Eye (tissue), 1 donor: ENCODE results near the gene IDUA.
"Not testable (repeated sequence)": the region's sequence is repeated elsewhere in the genome, so short reads cannot be mapped to it uniquely, and the experiment has no call there.

Experiments
- DNase-seq: peaks from one replicate; pipeline ENCODE4 v3.0.0-alpha.2; 2015

The IDUA gene

DNA sequence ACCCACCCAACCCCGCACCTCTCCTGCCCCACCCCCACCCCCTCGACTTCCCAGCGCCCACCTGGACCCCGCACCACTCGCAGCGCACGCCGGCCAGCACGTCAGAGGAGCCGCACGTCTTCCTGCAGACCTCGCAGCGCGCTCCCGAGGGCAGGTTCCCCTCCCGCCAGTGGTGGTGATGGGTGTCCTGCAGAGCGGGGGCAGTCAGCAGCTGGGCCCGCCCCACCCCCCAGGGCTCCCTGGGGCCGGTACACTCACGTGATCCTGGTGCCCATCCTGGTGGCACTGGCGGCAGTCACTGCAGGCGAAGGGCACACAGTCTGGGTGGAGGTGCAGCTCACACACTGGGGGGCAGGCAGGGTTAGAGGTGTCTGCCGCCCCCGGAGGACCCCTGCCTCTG lies 18.6 kb upstream of the IDUA start:
- no peak for DNase-seq

DNA sequence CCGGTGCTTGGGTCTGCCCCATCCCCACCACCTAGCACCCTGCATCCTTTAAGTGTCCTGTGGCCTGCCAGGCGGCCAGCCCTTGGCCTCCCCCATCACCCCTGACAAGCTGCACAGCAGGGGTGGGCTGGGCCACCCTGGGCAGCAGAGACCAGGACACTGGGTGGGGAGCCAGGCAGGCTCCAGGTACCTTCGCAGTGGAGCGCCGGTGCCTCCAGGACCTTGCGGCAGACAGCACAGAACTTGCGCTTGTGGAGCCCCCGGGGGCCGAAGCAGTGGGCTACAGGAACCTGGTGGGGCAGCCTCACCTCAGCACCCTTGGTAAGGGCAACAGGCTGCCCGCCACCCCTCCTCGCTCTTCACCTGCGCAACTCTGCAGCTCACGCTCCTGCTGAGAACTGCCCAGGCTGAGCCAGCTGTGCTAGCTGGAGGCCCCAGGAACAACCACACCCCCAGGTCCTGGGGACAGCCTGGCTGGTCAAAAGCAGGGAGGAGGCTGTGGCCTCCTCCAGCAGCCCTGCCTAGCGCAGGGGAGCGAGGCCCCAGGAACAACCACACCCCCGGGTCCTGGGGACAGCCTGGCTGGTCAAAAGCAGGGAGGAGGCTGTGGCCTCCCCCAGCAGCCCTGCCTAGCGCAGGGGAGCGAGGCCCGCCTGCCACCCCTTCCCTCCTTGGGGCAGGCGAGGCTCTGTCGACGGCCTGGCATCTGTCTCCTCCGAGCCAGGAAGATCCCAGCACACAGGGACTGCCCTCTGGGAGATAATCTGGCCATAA lies 18.0 kb upstream of the IDUA start:
- DNase-seq, result no peak

DNA sequence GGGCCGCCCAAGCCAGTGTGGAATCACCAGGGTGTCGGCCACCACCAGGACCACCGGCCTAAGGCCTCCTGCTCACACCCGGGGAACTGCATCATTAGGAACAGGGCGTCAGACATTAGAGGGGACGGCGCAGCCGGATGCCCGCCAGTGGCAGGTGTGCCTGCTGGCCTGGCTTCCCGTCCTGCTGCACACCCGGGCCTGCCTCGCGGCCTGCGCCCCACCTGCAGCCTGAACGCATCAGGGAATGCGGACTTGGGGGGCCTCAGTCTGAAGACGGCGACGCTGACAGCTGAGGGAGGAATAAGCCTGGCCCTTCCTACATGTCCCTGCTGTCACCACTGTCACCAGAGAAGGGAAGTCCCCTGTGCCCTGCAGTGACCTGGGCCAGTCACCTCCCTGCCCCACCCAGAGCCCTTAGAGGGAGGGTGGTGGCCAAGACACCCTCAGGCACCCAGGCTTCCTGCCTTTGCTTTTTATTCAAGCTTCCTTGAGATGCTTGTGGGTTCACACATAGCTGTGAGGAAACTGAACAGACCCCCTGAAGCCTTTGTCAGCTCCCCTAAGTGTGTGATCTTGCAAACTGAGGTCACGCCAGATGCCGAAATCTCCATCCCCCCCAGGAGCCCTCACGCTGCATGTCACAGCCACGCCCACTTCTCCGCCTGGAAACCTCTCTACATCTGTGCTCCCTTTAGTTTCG lies 16.6 kb upstream of the IDUA start:
- no peak for DNase-seq

DNA sequence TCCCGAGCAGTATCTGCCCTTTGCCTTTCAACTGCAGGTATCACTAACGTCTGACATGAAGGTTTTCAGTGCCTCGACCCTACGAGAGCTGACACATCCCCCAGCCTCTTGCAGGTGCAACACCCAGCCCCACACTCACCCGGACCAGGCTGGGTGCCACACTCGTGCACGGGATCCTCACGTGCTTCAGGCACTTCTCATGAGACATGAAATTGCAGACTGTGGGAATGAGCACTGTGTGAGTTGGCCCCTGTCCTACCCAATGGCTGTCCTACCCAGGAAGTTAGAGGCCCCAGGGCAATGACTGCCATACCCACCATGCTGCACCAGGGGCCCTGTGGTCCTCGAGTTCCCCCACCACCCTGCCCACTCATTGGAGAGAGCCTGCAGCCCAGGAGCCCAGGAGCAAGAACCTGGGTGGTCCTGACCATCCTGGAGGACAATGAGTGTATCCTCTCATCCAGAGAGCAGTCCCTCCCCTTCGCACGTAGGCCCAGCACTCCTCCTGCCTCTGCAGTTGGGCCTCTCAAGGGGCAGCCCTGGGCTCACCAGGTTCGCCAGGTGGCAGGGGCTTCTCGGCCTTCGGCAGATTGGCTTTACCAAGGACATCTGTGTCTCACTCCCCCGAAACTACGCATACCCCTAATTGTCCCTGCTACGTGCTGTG lies 15.9 kb upstream of the IDUA start:
- DNase-seq, result no peak

DNA sequence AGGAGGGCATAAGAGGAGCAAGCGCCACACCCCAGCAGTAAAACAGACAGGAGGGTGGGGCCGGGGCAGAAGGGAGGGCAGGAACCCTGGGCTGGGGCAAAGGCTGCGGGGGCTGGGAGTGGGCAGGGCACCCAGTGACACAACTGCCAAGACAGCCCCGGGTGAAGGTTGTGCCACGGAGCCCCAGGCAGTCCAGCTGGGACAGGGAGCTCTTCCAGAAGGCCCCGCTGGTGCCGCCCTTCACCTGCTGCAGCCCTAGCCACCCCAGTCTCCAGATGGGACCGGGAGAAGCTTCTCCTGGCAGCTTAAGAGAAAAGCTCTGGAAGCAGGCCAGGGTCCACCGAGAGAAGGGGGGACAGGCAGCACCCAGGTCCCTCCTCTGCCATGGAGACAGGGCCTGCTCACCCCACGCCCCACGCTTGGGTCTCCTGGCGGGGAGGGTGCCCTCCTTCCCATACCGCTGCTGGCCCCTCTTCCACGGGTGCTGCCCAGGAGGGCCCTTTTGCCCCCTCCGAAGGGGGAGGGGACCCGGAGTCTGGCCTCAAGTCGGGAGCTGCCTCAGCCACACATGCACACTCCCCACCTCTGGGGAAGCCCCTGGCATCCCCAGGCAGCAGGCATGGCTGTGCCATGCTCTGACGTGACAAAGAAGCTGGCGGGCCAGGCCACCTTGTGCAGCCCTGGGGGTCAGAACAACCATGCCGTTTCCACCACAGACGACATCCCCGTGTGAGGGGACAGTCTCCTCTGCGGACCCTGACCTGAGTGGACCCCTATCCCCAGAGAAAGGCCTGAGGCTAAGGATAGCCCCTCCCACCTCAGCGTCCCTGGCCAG lies 15.0 kb upstream of the IDUA start:
- DNase-seq, result no peak

DNA sequence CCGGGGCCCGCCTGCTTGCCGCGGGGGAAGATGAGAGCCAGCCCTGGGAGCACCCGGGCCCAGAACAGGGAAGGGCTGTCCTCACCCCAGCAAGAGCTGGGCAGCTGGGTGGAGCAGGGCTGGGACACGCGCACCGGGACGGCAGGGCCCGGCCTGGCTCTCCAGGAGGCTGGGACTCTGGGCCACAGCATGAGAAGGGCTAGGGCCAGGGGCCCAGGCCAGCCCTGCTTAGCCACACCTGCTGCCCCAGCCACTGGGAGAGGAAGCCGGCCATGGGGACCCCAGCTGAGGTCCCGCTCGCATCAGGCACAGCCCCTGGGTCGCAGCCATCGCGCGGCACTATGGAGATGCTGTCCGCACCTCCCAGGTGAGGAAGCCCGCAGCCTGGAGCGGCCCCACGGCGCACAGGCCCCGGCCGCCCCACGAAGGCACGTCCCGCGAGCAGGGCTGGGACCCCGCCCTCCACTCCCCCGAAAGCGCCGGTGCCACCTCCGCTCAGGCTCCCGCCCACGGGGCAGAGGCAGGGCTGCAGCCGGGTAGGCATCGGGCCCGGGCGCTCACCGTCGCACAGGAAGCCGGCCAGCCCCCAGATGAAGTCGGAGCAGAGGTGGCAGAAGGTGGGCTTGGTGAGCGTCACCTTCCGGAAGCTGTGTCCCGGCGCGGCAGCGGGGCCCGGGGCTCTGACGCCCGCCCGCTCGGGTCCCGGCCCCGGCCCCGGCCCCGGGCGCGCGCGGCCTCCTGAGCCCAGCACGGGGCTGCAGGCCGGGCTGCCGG lies 14.0 kb upstream of the IDUA start:
- peak; percentile 53 for DNase-seq

DNA sequence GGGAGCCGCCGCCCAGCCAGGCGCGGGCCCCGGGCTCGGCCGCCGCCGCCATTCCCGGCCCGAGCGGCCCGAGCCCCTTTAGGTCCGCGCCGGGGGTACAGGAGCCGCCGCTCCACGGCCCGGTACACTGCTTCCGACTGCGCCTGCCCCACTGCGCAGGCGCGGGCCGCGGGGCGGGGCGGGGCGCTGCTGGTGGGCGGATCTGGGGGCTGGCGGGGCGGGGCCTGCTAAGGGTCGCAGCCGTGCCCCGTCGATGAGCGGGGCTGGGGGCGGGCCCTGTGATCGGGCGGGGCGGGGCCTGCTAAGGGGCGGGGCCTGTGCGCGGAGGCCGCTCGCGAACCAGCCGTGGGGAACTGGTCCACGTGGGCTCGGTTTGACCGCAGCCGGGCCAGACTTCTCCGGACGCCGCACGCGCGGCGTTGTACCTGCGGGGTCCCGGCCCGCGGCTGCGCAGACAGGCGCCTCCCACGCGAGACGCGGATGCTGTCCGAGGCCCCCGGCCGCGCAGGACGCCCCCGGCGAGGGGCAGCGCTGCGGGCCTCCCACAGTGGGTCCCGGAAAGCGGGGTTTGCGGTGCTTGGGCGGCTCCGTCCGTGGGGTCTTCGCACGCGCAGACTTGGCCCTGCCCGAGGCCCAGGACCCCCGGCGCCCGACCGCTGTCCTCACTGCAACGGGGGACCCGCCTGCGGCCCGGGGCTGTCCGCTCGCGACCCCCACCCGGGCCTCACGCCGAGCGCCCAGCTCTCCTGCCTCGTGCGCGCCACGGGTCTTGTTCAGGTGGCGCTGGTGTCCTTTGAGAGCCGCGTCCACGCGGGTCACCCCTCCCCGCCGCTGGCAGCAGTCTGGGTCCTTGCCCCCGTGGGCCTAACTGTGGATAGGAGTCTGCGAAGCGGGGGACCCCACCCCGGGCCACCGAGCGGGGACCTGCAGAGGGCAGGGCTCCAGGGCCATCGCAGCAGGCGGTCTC lies 13.1 kb upstream of the IDUA start, which contains the start of gene DGKQ:
TSS of gene DGKQ (minus strand) at position 139 of the 967 bp plus-strand sequence. CDS start at position 52, 87 bp downstream.
- DNase-seq, result peak; percentile 93

DNA sequence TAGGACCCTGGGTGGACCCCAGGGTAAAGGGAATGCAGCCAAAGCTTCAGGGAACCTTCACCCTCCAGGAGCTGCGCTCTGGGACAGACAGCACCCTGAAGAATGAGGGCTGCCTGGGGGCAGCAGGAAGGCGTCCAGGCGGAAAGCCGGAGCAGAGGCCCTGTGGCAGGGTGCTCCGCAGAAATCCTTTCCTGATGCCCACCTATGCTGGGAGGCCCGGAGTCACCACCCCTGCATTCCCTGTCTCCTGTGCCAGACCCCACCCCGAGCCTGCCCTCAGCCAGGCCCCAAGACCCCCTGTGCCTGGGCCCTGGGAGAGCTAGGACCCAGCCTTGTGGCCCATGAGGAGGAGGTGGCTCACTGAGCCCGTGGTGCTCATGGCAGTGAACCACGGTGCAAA lies 12.2 kb upstream of the IDUA start:
- no peak for DNase-seq

DNA sequence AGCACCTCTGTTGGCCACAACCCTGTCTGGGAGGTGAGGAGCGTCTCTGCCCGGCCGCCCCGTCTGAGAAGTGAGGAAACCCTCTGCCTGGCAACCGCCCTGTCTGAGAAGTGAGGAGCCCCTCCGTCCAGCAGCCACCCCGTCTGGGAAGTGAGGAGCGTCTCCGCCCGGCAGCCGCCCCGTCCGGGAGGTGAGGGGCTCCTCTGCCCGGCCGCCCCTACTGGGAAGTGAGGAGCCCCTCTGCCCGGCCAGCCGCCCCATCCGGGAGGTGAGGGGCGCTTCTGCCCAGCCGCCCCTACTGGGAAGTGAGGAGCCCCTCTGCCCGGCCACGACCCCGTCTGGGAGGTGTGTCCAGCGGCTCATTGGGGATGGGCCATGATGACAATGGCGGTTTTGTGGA lies 10.8 kb upstream of the IDUA start:
- not testable (repeated sequence) for DNase-seq

DNA sequence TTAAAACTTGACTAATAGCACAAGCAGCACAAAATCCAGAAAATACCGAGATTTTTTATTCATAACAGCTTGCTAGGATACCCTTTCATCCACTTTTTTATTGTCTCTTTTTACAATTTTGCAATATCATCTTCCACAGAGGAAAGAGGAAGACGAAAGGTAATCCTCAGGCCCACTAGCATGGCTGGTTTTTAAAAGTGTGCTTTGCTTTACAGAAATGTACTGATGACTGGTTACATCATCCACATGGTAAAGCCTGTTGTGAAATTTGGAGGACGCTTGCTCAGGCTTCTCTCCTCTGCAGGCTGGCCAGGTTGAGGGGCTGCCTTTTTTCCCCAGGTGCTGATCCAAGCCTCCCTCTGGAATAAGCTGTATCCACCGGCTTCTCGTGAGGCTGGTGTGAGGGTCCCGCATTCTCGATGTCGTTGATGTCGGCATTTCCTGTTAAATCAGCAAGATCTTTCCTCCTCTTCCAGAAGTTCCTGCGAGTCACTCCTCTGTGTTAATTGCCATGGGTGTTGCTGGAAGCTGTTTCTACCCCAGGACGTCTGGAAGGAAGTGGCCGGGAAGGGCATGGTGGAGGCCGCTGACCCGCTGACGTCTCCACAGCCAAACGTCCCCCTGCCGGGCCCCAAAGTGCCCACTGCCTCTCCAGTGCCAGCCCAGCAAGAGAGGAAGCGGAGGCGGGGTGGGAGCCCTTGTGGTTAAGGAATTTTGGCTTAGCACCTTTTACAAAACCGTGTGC lies 7.7 kb upstream of the IDUA start:
- DNase-seq, result no peak

DNA sequence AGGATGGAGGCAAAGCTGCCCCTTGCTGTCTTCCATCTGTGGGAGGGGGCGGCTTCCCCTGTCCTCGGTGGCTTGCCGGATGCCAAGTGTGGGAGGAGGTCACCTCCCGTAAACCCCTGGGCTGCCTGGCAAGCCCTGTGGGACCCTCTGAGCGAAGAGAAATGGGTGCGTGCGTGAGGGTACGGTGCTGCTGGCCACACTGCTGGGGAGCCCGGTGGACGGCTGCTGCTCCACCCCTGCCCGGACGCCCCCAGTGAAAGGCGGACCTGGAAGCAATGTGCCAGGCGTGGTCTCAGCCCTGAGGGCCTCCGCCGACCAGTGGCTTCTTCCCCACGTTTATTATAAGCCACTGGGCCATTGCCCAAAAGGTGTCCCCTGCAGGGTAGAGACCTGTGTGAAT lies 4.6 kb upstream of the IDUA start:
- no peak for DNase-seq

DNA sequence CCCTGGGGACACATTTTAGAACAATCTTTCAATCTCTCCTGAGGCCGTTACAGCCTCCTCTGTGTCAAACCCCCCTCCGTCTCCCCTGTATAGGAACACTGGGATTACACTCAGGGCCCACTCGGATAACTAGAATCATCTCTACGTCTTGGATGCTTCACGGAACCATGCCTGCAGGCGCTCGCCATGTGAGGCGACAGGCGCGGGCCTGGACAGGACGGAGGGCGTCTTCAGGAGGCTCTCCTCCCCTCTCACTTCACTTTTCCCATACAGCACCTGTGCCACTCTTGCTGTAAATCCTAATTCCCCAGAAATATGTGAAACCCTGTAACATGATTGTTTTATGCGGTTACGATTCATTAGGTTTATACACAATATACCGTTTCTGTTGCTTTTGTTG lies 4.0 kb upstream of the IDUA start:
- no peak for DNase-seq

DNA sequence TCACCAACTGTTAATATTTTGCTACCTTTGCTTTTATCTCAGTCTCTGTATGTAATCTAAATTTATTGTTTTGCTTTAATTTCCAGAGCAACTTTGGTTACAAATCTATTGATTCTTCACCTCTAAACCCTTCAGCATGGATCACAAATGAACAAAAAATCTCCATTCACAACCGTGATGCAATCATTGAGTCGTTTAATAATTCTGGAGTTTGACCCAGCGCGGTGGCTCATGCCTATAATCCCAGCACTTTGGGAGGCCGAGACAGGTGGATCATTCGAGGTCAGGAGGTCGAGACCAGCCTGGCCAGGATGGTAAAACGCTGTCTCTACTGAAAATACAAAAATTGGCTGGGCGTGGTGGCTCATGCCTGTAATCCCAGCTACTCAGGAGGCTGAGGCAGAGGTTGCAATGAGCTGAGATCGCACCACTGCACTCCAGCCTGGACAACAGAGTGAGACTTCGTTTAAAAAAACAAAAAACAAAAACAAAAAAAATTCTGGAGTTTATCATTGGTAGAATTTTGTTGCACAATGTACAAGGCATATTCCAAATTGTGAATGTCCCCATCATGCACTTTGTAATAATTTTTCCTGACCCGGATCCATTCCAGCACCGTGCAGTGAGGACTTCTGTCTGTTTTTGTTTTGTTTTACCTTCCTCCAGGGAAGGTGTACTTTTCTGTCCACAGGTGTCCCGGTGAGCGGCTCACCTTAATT lies 2.3 kb upstream of the IDUA start:
- no peak for DNase-seq

DNA sequence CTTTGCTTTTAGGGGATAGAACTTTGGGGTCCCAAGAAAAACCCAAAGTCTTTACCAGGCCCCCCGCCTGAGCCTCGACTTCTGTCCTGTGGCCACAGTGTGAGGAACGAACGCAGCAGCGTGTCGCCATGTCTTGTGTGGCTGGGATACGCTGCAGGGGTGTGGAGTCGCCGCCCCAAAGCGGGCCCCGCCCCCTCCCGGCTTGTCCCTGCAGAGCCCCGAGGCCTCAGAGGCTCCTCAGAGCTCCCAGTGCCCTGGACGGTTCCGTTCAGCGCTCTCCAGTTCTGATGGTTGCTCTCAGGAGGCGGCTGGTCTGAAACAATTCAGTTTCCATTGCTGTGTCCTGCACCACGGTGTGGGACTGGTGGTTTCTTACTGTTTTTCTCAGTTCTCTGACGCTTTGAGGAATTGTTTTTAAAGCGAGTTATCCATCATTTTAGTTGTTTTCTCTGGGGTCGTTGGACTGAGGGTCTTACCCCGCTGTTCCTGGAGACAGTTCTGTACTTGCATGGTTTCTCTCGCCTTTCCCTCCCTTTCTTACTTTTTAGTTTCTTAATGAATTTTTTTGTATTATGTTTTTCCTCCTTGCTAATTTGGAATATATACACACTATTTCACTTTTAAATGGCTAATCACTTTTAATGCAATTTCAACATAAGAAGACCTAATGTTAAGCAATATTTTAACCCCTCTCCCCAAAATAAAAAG lies 1.6 kb upstream of the IDUA start:
- DNase-seq, result peak; percentile 44

DNA sequence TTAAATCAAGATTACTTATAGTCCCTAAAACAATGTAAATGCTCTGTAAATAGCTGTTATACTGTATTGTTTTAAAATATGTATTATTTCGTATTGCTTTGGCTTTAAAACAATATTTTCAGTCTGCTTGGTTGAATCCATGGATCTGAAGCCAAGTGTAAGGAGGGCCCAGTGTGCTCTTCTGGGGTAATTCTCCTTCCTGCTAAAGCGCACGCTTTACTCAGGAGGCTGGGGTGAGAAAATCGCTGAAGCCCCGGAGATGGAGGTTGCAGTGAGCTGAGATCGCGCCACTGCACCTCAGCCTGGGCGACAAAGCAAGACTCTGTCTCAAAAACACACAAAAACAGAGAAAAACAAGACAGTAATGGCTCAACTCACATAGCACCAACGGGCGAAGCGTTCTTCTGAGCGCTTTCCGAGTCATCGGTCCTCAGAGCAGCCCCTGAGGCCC lies 391 bp upstream of the IDUA start:
- peak; percentile 79 for DNase-seq

DNA sequence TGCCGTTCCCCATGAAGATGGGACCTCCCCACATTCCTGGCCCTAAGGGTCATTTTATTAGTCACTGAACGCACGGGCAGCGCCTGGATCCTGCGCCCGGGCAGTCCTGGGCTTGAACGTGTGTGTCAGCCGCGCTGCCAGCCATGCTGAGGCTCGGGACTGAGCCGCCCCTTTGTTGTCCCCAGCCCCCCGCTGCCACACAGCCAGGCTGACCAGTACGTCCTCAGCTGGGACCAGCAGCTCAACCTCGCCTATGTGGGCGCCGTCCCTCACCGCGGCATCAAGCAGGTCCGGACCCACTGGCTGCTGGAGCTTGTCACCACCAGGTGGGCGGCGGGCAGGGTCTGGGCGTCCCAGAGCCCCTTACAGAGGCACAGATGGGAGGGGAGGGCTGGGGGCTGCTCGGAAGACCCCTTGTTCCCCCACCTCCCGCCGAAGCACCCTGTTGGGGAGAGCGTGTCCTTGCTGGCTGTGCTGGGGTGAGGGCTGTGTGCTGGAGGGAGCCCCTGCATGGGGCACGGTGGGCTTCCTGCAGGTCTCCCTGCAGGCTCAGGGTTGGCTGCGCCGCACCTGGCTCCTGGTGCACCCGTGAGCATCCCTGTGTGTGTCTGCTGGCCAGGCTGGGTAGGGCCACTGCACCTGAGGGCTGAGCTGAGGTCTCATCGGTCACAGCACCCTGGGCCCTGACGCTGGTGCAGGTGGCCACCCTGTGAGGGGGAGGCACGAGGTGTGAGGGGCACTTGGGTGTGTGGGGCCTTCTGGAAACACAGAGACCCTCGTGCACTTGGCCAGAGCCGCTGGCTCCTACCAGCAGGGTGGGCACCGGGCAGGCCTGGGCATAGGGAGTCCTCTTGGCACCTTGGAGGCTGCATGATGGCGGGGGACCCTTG lies 1.0 kb downstream of the IDUA start:
- no peak for DNase-seq
